IMR-90 (cell line): ENCODE results near the gene KLHL11. TPM values are rescaled to one million over a fixed set of nuclear protein-coding genes. Genes with fewer than 3 reads are reported as not detected.

Experiments used
- ATAC-seq: fragments of 200-7000 bp; cut with Tn5 transposase; 2 replicates; pipeline ENCODE4 v1.9.1; 2020; ENCODE audit warnings: low read depth, mild to moderate bottlenecking, moderate library complexity
- BruUV-seq: library from RNA; stranded (reverse); fragments of 400-500 nt; replicated peaks from 2 replicates; lab custom pipeline; 2021; lab: Mats Ljungman, UMichigan
- CTCF ChIA-PET: fragments of 300-600 bp; formaldehyde crosslinking; extraction: SDS; loops from one replicate; lab custom pipeline; 2021; ENCODE audit warnings: antibody characterized with exemption; lab: Yijun Ruan, JAX
- POLR2A ChIA-PET: fragments of 300-600 bp; sonication (Branson Sonifier 250); formaldehyde crosslinking; loops from one replicate; lab custom pipeline; 2022; ENCODE audit warnings: antibody characterized with exemption; ENCODE audit not compliant: unreplicated experiment; lab: Charles Lee
- DNase-seq: peaks from one replicate; pipeline ENCODE4 v3.0.0; 2013
- H2AFZ ChIP-seq: replicated peaks from 2 replicates; pipeline ENCODE3; 2013; ENCODE audit warnings: low read length, mild to moderate bottlenecking; ENCODE audit not compliant: poor library complexity
- H2AK5ac ChIP-seq: 2 replicates; pipeline ENCODE4 v1.6.1; 2013; ENCODE audit warnings: low read depth, low read length, inconsistent platforms
- H2AK9ac ChIP-seq: replicated peaks from 2 replicates; pipeline ENCODE3; 2013; ENCODE audit warnings: mild to moderate bottlenecking, low read depth, low read length, moderate library complexity; ENCODE audit not compliant: poor library complexity
- H2BK120ac ChIP-seq: 2 replicates; pipeline ENCODE4 v1.6.1; 2013; ENCODE audit warnings: low read depth, low read length, inconsistent platforms
- H2BK15ac ChIP-seq: 3 replicates; pipeline ENCODE4 v1.6.1; 2013; ENCODE audit warnings: low read depth, low read length, inconsistent platforms
- H2BK20ac ChIP-seq: 2 replicates; pipeline ENCODE4 v1.6.1; 2013; ENCODE audit warnings: low read depth, mild to moderate bottlenecking, inconsistent platforms, low read length, moderate library complexity
- H2BK5ac ChIP-seq: 2 replicates; pipeline ENCODE4 v1.6.1; 2013; ENCODE audit warnings: mild to moderate bottlenecking, low read depth, low read length, inconsistent platforms; ENCODE audit not compliant: poor library complexity, severe bottlenecking
- H3K14ac ChIP-seq: replicated peaks from 2 replicates; pipeline ENCODE4 v1.6.1; 2013; ENCODE audit warnings: low read depth, low read length, inconsistent platforms
- H3K18ac ChIP-seq: 2 replicates; pipeline ENCODE4 v1.6.1; 2013; ENCODE audit warnings: low read depth, low read length, control low read depth
- H3K23ac ChIP-seq: 2 replicates; pipeline ENCODE4 v1.6.1; 2013; ENCODE audit warnings: low read depth, low read length, inconsistent platforms
- H3K27ac ChIP-seq: 2 replicates; pipeline ENCODE4 v1.5.1; 2013; ENCODE audit warnings: mild to moderate bottlenecking, control low read depth, low read length; ENCODE audit not compliant: insufficient read depth
- H3K27me3 ChIP-seq: 2 replicates; pipeline ENCODE4 v1.6.1; 2013; ENCODE audit warnings: low read length; ENCODE audit not compliant: control insufficient read depth, insufficient read depth
- H3K36me3 ChIP-seq: 2 replicates; pipeline ENCODE4 v1.6.1; 2013; ENCODE audit warnings: low read length, mixed read lengths; ENCODE audit not compliant: control insufficient read depth, insufficient read depth
- H3K4ac ChIP-seq: 2 replicates; pipeline ENCODE4 v1.6.1; 2013; ENCODE audit warnings: low read depth, low read length, inconsistent platforms
- H3K4me1 ChIP-seq: 2 replicates; pipeline ENCODE4 v1.6.1; 2013; ENCODE audit warnings: low read length, mixed read lengths; ENCODE audit not compliant: control insufficient read depth, insufficient read depth
- H3K4me2 ChIP-seq: 2 replicates; pipeline ENCODE4 v1.6.1; 2013; ENCODE audit warnings: low read depth, mild to moderate bottlenecking, control low read depth, low read length, moderate library complexity
- H3K4me3 ChIP-seq: 2 replicates; pipeline ENCODE4 v1.5.1; 2013; ENCODE audit warnings: low read depth, mild to moderate bottlenecking, control low read depth, low read length, moderate library complexity; ENCODE audit not compliant: insufficient read depth
- H3K56ac ChIP-seq: 2 replicates; pipeline ENCODE4 v1.6.1; 2013; ENCODE audit warnings: low read length, inconsistent platforms; ENCODE audit not compliant: insufficient read depth; ENCODE audit errors: extremely low read depth
- H3K79me1 ChIP-seq, 2 experiments: 2 replicates each; pipeline ENCODE4 v1.6.1; 2013; ENCODE audit warnings: low read length in 2 of 2, inconsistent platforms in 1 of 2, low read depth in 1 of 2
- H3K9ac ChIP-seq: 2 replicates; pipeline ENCODE4 v1.6.1; 2013; ENCODE audit warnings: low read depth, low read length, control low read depth
- H3K9me1 ChIP-seq: 2 replicates; pipeline ENCODE4 v1.6.1; 2013; ENCODE audit warnings: low read length, inconsistent platforms; ENCODE audit not compliant: insufficient read depth
- H3K9me3 ChIP-seq: 2 replicates; pipeline ENCODE4 v1.6.1; 2013; ENCODE audit warnings: low read length; ENCODE audit not compliant: control insufficient read depth, insufficient read depth
- H4K20me1 ChIP-seq: 2 replicates; pipeline ENCODE4 v1.6.1; 2013; ENCODE audit warnings: low read length, inconsistent platforms; ENCODE audit not compliant: insufficient read depth
- H4K5ac ChIP-seq: 2 replicates; pipeline ENCODE4 v1.6.1; 2013; ENCODE audit warnings: mild to moderate bottlenecking, low read depth, low read length, control low read depth
- H4K8ac ChIP-seq, 2 experiments: 2 replicates each; pipeline ENCODE4 v1.6.1; 2013; ENCODE audit warnings: low read depth in 2 of 2, low read length in 2 of 2, control low read depth in 1 of 2, inconsistent platforms in 1 of 2
- H4K91ac ChIP-seq: 2 replicates; pipeline ENCODE4 v1.6.1; 2013; ENCODE audit warnings: low read depth, low read length, inconsistent platforms; ENCODE audit not compliant: insufficient read depth
- BHLHE40 ChIP-seq: fragments of 150-350 bp; IDR thresholded peaks from 2 replicates; pipeline ENCODE4 v1.6.1; 2016; ENCODE audit warnings: mild to moderate bottlenecking, low read depth, low read length
- CEBPB ChIP-seq: IDR thresholded peaks from 2 replicates; pipeline ENCODE4 v1.6.1; 2012; ENCODE audit warnings: low read depth, low read length, improper control_type of control experiment
- CHD1 ChIP-seq: IDR thresholded peaks from 2 replicates; pipeline ENCODE4 v1.6.1; 2012; ENCODE audit warnings: low read depth, low read length, improper control_type of control experiment
- ELK1 ChIP-seq: fragments of 150-350 bp; IDR thresholded peaks from 2 replicates; pipeline ENCODE4 v1.6.1; 2016; ENCODE audit warnings: low read depth, mild to moderate bottlenecking, low read length, moderate library complexity, borderline replicate concordance
- FOS ChIP-seq: fragments of 150-350 bp; IDR thresholded peaks from 2 replicates; pipeline ENCODE4 v1.6.1; 2016; ENCODE audit warnings: low read depth, low read length
- MAFK ChIP-seq: IDR thresholded peaks from 2 replicates; pipeline ENCODE4 v1.6.1; 2012; ENCODE audit warnings: low read depth, low read length, improper control_type of control experiment
- MAZ ChIP-seq: IDR thresholded peaks from 2 replicates; pipeline ENCODE4 v1.6.1; 2012; ENCODE audit warnings: low read depth, mild to moderate bottlenecking, low read length, improper control_type of control experiment, moderate library complexity, borderline replicate concordance
- MXI1 ChIP-seq: IDR thresholded peaks from 2 replicates; pipeline ENCODE4 v1.6.1; 2012; ENCODE audit warnings: low read depth, mild to moderate bottlenecking, low read length, moderate library complexity, borderline replicate concordance
- NFE2L2 ChIP-seq: fragments of 150-350 bp; IDR thresholded peaks from 2 replicates; pipeline ENCODE4 v1.6.1; 2016; ENCODE audit warnings: low read depth, mild to moderate bottlenecking, low read length
- POLR2A ChIP-seq: IDR thresholded peaks from 2 replicates; pipeline ENCODE4 v1.6.1; 2012; ENCODE audit warnings: mild to moderate bottlenecking, low read depth, low read length
- RCOR1 ChIP-seq: IDR thresholded peaks from 2 replicates; pipeline ENCODE4 v1.6.1; 2012; ENCODE audit warnings: mild to moderate bottlenecking, low read length, improper control_type of control experiment; ENCODE audit not compliant: insufficient replicate concordance
- RFX5 ChIP-seq: IDR thresholded peaks from 2 replicates; pipeline ENCODE4 v1.8.0; 2012; ENCODE audit warnings: low read depth, mild to moderate bottlenecking, low read length, moderate library complexity
- SMC3 ChIP-seq: fragments of 150-350 bp; IDR thresholded peaks from 2 replicates; pipeline ENCODE4 v1.6.1; 2016; ENCODE audit warnings: low read depth, mild to moderate bottlenecking, antibody characterized with exemption, low read length, moderate library complexity
- WGBS, 2 experiments: methylation state at CpG; one replicate each; pipeline versions ENCODE4 v1.1.5 to v1.1.7; 2013; ENCODE audit warnings: missing lambda C conversion rate in 2 of 2; ENCODE audit not compliant: insufficient read length in 1 of 2; ENCODE audit errors: extremely low coverage in 2 of 2; 5-methylcytosine and 5-hydroxymethylcytosine counted together
- dilution Hi-C: fragments of 300-500 bp; cut with HindIII; formaldehyde crosslinking; loops from one replicate; pipeline ENCODE4 v1.14.3; 2018; ENCODE audit warnings: low sequenced_read_pairs; ENCODE audit not compliant: unreplicated experiment
- in situ Hi-C: fragments of 300-500 bp; cut with MboI; formaldehyde crosslinking; loops from 3 replicates; pipeline ENCODE4 v1.14.3; 2019; ENCODE audit warnings: low sequenced_read_pairs, inconsistent platforms, mixed read lengths
- intact Hi-C: fragments of 100-400 bp; cut with micrococcal nuclease; formaldehyde crosslinking; loops from 2 replicates; pipeline ENCODE4 v1.10.0; 2022
- polyA plus RNA-seq, 3 experiments: library from polyadenylated mRNA; depleted of rRNA; stranded (reverse); fragments of >200 nt; gene quantifications; 2 replicates each; pipeline ENCODE4 v1.2.3, GENCODE V29; 2012; ENCODE audit warnings: low replicate concordance in 1 of 3
- total RNA-seq: library from RNA; depleted of rRNA; stranded (reverse); fragments of >200 nt; gene quantifications from 2 replicates; pipeline ENCODE4 v1.2.3, GENCODE V29; 2012
- TF ChIP-seq, protein P1 (sequence below): fragments of 150-350 bp; IDR thresholded peaks from 2 replicates; pipeline ENCODE4 v1.6.1; 2017; ENCODE audit warnings: mild to moderate bottlenecking, antibody characterized with exemption, low read length, low read depth
- TF ChIP-seq, protein P2 (sequence below): conservative IDR thresholded peaks from 2 replicates; pipeline ENCODE4 v1.5.1; 2012; ENCODE audit warnings: mild to moderate bottlenecking, low read depth, low read length, improper control_type of control experiment

KLHL11 gene
- total and polyA plus RNA-seq, 2 of the 4 experiments (the other 2 are of a cell fraction): 4.1 to 38.5 TPM

DNA sequence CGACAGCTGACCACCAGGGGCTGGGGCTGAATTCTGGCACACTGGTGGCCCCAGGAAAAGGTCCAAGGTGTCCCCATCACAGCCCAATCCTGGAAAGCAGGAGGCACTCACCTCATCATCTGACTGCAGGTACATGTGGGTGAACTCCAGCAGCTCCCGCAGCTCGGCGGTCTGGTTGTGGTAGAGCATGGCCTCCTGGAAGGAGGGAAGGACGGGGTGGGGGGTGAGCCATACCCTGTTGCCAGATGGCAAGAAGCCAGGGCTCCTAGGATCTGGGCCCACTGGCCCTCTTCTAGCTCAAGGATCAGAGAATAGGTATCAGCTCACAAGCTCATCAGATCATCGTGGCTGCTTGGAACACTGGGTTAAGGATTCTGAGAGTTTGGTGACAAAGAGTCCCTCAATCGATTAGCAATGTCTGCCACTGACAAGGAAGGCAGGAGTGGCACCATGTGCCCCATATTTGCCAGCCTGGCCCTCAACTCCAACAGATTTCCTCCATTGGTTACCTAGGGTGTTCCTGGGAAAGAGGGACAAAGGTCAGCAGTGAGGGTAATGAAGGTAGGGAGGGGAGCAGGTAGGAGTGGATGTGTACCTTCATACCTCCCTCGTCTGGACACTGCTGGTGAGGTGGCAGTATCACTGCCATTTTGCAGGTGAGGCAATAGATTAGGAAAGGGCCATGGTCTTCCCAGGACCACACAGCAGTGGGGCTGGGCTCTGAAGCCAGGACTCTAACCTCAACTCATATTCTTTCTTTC lies 58.4 kb downstream of the KLHL11 start:
- Histone ChIP-seq H2BK20ac (no peak overlapping the region), H3K9me3 (no peaks in the 10 kb centered on the region), H3K36me3 (peaks cover 28% of the 10 kb centered on the region), H3K18ac (no peak overlapping the region), H3K23ac (no peak overlapping the region), H3K4me1 (peaks cover 13% of the 10 kb centered on the region), H3K9ac (no peak overlapping the region), H4K20me1 (peaks cover 21% of the 10 kb centered on the region), H4K5ac (no peak overlapping the region), H2AK9ac (peak overlapping the region; percentile 5), H4K8ac (no peak overlapping the region), H2AFZ (no peak overlapping the region), H3K4ac (no peak overlapping the region), H3K56ac (no peak overlapping the region), H2BK15ac (no peak overlapping the region), H3K9me1 (peaks cover 19% of the 10 kb centered on the region), H3K14ac (no peak overlapping the region), H3K79me1 (peaks cover 15 to 49% of the 10 kb centered on the region in 2 experiments; a peak in 3 of 4 replicates), H2BK120ac (no peak overlapping the region), H3K27ac (no peak overlapping the region), H4K91ac (no peak overlapping the region), H3K4me2 (no peak overlapping the region), H3K4me3 (no peak overlapping the region), H2BK5ac (no peak overlapping the region), H2AK5ac (no peak overlapping the region), H3K27me3 (no peaks in the 10 kb centered on the region)
- dilution Hi-C loops (no loop called here), intact Hi-C loops (no loop called here), in situ Hi-C loops (no loop called here)
- WGBS, 2 experiments: 94% methylated on average over 2 of the region's 8 CpGs; no CpG with 5 or more reads in 1 of the 2 experiments
- ChIA-PET CTCF (interaction anchor here (0.6 kb wide), 1 partner anchor 51 kb away, joined by 3 read pairs; no protein-coding TSS in a partner anchor), POLR2A (no interaction called here)
- DNase-seq (no peak), ATAC-seq (no peak)
- no TSS peak for BruUV-seq
- TF ChIP-seq, protein P1, sequence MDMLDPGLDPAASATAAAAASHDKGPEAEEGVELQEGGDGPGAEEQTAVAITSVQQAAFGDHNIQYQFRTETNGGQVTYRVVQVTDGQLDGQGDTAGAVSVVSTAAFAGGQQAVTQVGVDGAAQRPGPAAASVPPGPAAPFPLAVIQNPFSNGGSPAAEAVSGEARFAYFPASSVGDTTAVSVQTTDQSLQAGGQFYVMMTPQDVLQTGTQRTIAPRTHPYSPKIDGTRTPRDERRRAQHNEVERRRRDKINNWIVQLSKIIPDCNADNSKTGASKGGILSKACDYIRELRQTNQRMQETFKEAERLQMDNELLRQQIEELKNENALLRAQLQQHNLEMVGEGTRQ: no peak
- TF ChIP-seq RFX5 (no peak), POLR2A (no peak), MXI1 (no peak), ELK1 (no peak), NFE2L2 (no peak), RCOR1 (no peak), CHD1 (no peak), MAFK (no peak), CEBPB (no peak), FOS (no peak), MAZ (no peak), BHLHE40 (no peak), SMC3 (no peak)
- TF ChIP-seq, protein P2, sequence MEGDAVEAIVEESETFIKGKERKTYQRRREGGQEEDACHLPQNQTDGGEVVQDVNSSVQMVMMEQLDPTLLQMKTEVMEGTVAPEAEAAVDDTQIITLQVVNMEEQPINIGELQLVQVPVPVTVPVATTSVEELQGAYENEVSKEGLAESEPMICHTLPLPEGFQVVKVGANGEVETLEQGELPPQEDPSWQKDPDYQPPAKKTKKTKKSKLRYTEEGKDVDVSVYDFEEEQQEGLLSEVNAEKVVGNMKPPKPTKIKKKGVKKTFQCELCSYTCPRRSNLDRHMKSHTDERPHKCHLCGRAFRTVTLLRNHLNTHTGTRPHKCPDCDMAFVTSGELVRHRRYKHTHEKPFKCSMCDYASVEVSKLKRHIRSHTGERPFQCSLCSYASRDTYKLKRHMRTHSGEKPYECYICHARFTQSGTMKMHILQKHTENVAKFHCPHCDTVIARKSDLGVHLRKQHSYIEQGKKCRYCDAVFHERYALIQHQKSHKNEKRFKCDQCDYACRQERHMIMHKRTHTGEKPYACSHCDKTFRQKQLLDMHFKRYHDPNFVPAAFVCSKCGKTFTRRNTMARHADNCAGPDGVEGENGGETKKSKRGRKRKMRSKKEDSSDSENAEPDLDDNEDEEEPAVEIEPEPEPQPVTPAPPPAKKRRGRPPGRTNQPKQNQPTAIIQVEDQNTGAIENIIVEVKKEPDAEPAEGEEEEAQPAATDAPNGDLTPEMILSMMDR: no peak
